ENCODE measurements around the gene SYNGR2.

SYNGR2 gene

DNA sequence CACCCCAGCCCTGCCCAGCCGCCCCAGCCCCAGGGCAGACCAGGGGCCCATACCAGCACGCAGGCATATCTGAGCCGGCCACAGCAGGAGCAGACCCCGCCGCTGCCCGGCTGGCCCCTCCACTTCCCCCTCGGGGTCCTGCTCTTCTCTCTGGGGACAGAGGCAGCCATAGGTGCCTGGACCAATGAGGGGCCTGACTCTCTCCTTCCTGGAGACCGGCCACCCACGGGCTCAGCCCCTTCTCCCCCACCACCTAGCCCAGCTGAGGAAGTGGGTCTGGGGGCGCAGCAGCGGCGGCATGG is 43.6 kb upstream of the SYNGR2 start:
- H3K4me3 ChIP-seq (ENCODE audit: low read depth in 1 of 2, low read length in 2 of 2): no peak overlapping the region
- peak overlapping the region; percentile 32 for H3K27ac ChIP-seq (ENCODE audit: low read depth, low read length)
- peaks cover 21 to 63% of the 10 kb centered on the region in 2 donors for H3K4me1 ChIP-seq (ENCODE audit: control insufficient read depth in 1 of 2, insufficient read depth in 2 of 2, low read length in 2 of 2)
- H3K36me3 ChIP-seq (ENCODE audit: control insufficient read depth in 1 of 2, insufficient read depth in 2 of 2, low read length in 2 of 2): peaks cover 0 to 34% of the 10 kb centered on the region in 2 donors
- no peak overlapping the region for H3K9ac ChIP-seq (ENCODE audit: low read depth in 1 of 2, low read length in 2 of 2)
- H3K9me3 ChIP-seq (ENCODE audit: control insufficient read depth in 1 of 2, low read length in 2 of 2): no peaks in the 10 kb centered on the region
- no peaks in the 10 kb centered on the region for H3K27me3 ChIP-seq (ENCODE audit: control insufficient read depth in 1 of 2, insufficient read depth in 2 of 2, low read length in 2 of 2)

DNA sequence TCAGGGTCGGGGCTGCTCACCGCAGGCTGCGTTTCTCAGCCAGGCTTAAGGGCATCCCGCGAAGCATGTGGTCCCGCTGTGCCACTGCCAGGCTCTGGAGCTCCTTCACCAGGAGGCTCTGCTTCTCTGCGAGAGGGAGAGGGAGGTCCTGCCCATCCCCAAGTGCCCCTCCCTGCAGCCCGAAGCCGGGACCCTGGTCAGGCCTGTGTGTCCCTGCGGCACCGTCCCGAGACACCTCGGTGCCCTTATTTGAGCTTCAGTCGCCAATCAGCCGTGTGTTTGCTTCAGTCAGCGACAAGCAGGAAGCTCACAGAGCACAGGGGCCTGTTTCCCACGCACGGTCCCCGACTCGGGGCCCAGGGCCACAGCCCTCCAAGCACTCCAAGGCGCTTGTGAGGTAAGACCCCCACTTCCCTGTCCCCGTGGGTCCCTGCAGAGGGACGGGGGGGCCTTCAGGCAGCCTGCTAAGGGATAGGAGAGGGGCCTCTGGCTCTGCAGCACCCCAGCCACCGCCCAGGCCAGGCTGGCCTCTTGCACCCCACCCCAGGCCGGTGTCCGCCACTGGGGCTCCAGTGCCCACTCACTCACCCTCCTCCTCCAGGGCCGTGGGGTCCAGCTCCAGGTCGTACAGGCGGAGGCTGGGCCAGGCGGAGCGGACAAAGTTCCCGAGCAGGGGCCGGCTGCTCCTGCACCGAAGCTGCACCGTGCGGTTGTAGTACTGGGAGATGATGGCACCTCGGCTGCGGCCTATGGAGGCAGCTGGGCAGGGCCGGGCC is 43.1 kb upstream of the SYNGR2 start:
- Histone ChIP-seq H3K36me3 (ENCODE audit: control insufficient read depth in 1 of 2, insufficient read depth in 2 of 2, low read length in 2 of 2) (peaks cover 0 to 32% of the 10 kb centered on the region in 2 donors), H3K9ac (ENCODE audit: low read depth in 1 of 2, low read length in 2 of 2) (no peak overlapping the region), H3K27me3 (ENCODE audit: control insufficient read depth in 1 of 2, insufficient read depth in 2 of 2, low read length in 2 of 2) (no peaks in the 10 kb centered on the region), H3K4me1 (ENCODE audit: control insufficient read depth in 1 of 2, insufficient read depth in 2 of 2, low read length in 2 of 2) (peaks cover 26 to 69% of the 10 kb centered on the region in 2 donors), H3K4me3 (ENCODE audit: low read depth in 1 of 2, low read length in 2 of 2) (no peak overlapping the region), H3K9me3 (ENCODE audit: control insufficient read depth in 1 of 2, low read length in 2 of 2) (no peaks in the 10 kb centered on the region), H3K27ac (ENCODE audit: low read depth, low read length) (no peak overlapping the region)

DNA sequence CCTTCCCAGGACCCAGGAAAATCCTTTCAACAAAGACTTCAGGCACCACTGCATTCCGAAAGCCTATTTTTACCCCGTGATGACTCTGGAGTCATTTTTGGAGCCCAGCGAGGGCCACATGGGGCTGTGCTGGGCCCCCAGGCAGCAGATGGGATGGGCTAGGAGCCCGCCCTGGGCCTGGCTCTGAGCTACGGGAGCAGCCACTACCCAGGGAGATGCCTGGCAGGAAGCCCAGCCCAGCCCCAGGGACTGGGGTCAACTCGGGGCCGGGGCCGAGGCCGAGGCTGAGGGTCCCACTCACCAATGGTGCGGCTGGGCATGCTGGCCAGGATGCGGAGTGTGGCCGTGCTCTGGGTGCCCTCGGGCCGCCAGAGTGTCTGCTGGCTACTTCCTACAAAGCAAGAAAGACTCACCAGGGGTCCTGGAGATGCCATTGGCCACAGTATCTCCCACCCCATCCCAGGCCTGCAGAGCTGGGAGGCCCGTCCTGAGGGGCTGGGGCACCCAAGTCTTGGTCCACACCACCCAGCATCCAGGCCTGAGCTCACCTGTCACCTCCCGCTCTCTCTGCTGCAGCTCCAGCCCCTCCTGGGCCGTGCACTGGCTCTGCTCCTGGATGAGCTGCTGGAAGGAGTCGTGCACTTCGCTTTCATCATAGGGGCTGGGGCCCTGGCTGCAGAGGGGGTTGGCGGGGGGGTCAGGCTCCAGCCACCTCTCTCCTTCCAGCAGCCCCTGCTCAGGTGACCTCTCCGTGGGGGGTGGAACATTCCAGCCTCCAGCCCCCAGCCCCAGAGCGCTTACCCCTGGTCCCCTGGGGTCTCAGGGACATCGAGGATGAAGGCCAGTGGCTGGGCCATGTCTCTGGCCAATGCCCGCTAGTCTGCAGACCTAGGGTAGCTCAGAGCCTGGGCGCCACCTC is 42.1 kb upstream of the SYNGR2 start:
- Histone ChIP-seq H3K36me3 (ENCODE audit: control insufficient read depth in 1 of 2, insufficient read depth in 2 of 2, low read length in 2 of 2) (peaks cover 0 to 25% of the 10 kb centered on the region in 2 donors), H3K9me3 (ENCODE audit: control insufficient read depth in 1 of 2, low read length in 2 of 2) (no peaks in the 10 kb centered on the region), H3K9ac (ENCODE audit: low read depth in 1 of 2, low read length in 2 of 2) (peak overlapping the region in 1 of 2 donors; percentile 79), H3K4me1 (ENCODE audit: control insufficient read depth in 1 of 2, insufficient read depth in 2 of 2, low read length in 2 of 2) (peaks cover 30 to 74% of the 10 kb centered on the region in 2 donors), H3K27me3 (ENCODE audit: control insufficient read depth in 1 of 2, insufficient read depth in 2 of 2, low read length in 2 of 2) (no peaks in the 10 kb centered on the region), H3K4me3 (ENCODE audit: low read depth in 1 of 2, low read length in 2 of 2) (peak overlapping the region; percentile 36 to 85), H3K27ac (ENCODE audit: low read depth, low read length) (no peak overlapping the region)

DNA sequence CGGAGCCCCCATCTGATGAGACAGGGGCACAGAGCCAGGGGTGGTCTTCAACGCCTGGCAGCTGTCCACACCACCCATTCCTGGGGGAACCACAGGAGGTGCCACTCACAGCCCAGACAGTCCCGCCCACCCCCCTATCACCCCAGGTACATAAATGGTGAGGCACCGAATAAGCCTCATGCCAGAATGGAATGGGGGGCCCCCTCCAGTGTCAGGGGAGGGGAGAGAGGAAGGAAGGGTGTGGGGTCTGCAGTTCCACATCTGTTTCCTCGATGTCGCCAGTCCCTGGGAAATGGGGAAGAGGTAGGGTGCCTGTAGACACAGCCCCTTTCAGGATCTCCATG is 41.5 kb upstream of the SYNGR2 start:
- Histone ChIP-seq H3K9ac (ENCODE audit: low read depth in 1 of 2, low read length in 2 of 2) (peak overlapping the region; percentile 79 to 84), H3K9me3 (ENCODE audit: control insufficient read depth in 1 of 2, low read length in 2 of 2) (no peaks in the 10 kb centered on the region), H3K36me3 (ENCODE audit: control insufficient read depth in 1 of 2, insufficient read depth in 2 of 2, low read length in 2 of 2) (peaks cover 0 to 22% of the 10 kb centered on the region in 2 donors), H3K4me1 (ENCODE audit: control insufficient read depth in 1 of 2, insufficient read depth in 2 of 2, low read length in 2 of 2) (peaks cover 30 to 68% of the 10 kb centered on the region in 2 donors), H3K27me3 (ENCODE audit: control insufficient read depth in 1 of 2, insufficient read depth in 2 of 2, low read length in 2 of 2) (no peaks in the 10 kb centered on the region), H3K27ac (ENCODE audit: low read depth, low read length) (peak overlapping the region; percentile 80), H3K4me3 (ENCODE audit: low read depth in 1 of 2, low read length in 2 of 2) (peak overlapping the region; percentile 79 to 85)

DNA sequence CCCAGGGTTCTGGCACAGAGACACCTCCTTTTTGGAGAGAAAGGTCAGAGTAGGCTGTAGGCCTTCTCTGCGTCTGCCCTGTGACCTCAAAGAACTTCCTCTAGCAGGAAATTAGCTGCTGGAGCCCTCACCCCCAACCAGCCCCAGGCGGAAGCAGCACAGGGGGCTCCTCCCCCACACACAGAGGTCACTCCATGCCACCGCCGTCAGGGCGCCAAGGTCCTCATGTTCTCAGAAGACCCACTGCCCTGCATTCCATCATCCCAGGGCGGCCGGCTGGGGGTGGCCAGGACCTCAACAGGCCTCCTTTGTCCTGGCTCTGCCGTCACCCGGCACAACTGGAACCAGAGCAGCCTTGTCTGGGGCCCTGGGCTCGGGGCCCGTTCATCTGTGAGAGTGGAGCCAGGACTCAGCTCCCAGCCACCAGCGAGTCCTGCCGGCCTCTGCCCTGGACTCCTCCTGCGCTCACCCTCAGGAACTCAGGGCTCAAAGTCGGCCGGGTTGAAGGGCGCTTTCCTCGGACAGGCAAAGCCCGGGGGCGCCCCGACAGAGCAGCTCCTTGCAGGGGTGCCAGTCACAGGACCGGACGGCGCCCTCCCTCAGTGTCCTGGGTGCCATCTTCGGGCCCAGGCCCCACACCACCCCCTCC is 41.0 kb upstream of the SYNGR2 start:
- Histone ChIP-seq H3K4me1 (ENCODE audit: control insufficient read depth in 1 of 2, insufficient read depth in 2 of 2, low read length in 2 of 2) (peaks cover 30 to 66% of the 10 kb centered on the region in 2 donors), H3K9me3 (ENCODE audit: control insufficient read depth in 1 of 2, low read length in 2 of 2) (no peaks in the 10 kb centered on the region), H3K4me3 (ENCODE audit: low read depth in 1 of 2, low read length in 2 of 2) (peak overlapping the region; percentile 79 to 85), H3K36me3 (ENCODE audit: control insufficient read depth in 1 of 2, insufficient read depth in 2 of 2, low read length in 2 of 2) (peaks cover 0 to 17% of the 10 kb centered on the region in 2 donors), H3K27me3 (ENCODE audit: control insufficient read depth in 1 of 2, insufficient read depth in 2 of 2, low read length in 2 of 2) (no peaks in the 10 kb centered on the region), H3K9ac (ENCODE audit: low read depth in 1 of 2, low read length in 2 of 2) (peak overlapping the region; percentile 79 to 84), H3K27ac (ENCODE audit: low read depth, low read length) (peak overlapping the region; percentile 80)

DNA sequence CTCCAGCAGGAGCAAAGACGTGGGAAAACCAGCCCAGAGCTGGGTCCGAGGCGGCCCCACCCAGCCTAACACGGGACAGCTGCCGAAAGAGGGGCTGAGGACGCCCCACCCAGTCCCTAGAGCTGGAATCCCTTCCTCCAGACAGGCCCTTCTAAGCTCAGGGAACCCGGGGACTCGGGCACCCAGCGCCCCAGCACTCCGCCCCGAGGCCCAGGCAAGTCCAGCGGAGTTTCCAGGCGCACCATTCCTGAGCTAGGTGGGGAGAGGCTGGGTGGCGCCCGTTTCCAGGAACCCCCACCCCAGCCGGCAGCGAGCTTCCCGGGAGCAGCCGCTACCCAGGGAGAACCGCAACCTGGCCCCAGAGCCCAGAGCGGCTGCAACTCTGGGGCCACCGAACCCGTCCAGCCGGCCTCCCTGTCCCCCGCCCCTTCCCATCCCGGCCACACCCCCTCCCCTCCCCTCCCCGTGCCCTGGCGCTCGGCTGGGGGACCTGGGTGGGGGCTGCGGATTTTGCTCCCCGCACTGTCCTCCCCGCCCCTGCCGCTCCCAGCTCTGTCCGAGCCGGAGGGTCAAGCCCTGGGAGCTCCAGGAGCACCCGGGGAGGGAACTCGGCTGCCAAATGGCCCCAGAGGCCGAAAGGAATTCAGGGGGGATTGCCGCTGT is 40.4 kb upstream of the SYNGR2 start:
- Histone ChIP-seq H3K4me3 (ENCODE audit: low read depth in 1 of 2, low read length in 2 of 2) (peak overlapping the region; percentile 79 to 85), H3K27ac (ENCODE audit: low read depth, low read length) (peak overlapping the region; percentile 80), H3K9ac (ENCODE audit: low read depth in 1 of 2, low read length in 2 of 2) (peak overlapping the region; percentile 79 to 84), H3K36me3 (ENCODE audit: control insufficient read depth in 1 of 2, insufficient read depth in 2 of 2, low read length in 2 of 2) (peaks cover 0 to 11% of the 10 kb centered on the region in 2 donors), H3K27me3 (ENCODE audit: control insufficient read depth in 1 of 2, insufficient read depth in 2 of 2, low read length in 2 of 2) (no peaks in the 10 kb centered on the region), H3K4me1 (ENCODE audit: control insufficient read depth in 1 of 2, insufficient read depth in 2 of 2, low read length in 2 of 2) (peaks cover 35 to 67% of the 10 kb centered on the region in 2 donors), H3K9me3 (ENCODE audit: control insufficient read depth in 1 of 2, low read length in 2 of 2) (no peaks in the 10 kb centered on the region)

DNA sequence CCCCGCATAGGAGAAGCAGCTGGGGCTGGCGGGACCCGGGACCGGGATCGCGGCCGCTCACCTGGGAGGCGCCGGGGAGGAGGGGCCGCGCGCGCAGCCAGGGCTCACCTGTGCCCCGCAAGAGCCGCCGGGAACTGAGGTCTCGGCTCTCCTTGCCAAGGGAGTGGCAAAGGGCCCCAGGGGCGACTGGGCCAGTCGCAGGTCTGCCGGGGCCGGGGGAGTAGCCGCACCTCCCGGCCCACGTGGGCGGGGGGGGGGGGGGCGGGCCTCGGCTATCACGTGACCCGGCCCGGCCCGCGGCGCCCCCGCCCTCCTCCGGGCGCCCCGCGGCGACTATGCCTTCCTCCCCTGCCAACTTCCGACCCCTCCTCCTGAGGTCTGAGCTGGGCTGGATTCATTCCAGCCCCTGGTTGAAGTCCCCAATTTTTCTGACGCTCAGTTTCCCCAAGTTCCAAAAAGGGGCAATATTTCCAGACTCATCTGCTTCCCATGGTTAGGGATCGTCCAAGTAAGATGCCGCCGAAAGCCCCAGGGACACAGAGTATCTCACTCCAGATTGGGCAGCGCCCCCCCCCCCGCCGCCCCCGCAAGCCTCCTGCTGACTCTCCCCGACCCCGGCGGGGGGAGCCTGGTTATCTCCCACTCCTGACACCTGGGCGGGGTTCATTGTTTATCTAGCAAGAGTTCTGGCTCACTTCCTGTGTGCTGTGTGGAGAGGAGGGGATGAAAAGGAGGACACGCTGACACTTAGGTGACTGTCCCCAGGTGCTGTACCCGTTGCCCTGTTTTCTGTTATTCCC is 39.6 kb upstream of the SYNGR2 start, which contains the start of gene TMC6:
Gene TMC6, minus strand, starts transcription at position 205 of the 800 bp plus-strand sequence. CDS start 1,923 bp downstream, outside the sequence.
- no peaks in the 10 kb centered on the region for H3K27me3 ChIP-seq (ENCODE audit: control insufficient read depth in 1 of 2, insufficient read depth in 2 of 2, low read length in 2 of 2)
- H3K36me3 ChIP-seq (ENCODE audit: control insufficient read depth in 1 of 2, insufficient read depth in 2 of 2, low read length in 2 of 2): peaks cover 0 to 4% of the 10 kb centered on the region in 2 donors
- peak within 1 kb of the TSS; percentile 80 for H3K27ac ChIP-seq (ENCODE audit: low read depth, low read length)
- no peaks in the 10 kb centered on the region for H3K9me3 ChIP-seq (ENCODE audit: control insufficient read depth in 1 of 2, low read length in 2 of 2)
- H3K4me3 ChIP-seq (ENCODE audit: low read depth in 1 of 2, low read length in 2 of 2): peak within 1 kb of the TSS; percentile 79 to 85
- peak within 1 kb of the TSS; percentile 79 to 84 for H3K9ac ChIP-seq (ENCODE audit: low read depth in 1 of 2, low read length in 2 of 2)
- H3K4me1 ChIP-seq (ENCODE audit: control insufficient read depth in 1 of 2, insufficient read depth in 2 of 2, low read length in 2 of 2): peaks cover 35 to 74% of the 10 kb centered on the region in 2 donors

DNA sequence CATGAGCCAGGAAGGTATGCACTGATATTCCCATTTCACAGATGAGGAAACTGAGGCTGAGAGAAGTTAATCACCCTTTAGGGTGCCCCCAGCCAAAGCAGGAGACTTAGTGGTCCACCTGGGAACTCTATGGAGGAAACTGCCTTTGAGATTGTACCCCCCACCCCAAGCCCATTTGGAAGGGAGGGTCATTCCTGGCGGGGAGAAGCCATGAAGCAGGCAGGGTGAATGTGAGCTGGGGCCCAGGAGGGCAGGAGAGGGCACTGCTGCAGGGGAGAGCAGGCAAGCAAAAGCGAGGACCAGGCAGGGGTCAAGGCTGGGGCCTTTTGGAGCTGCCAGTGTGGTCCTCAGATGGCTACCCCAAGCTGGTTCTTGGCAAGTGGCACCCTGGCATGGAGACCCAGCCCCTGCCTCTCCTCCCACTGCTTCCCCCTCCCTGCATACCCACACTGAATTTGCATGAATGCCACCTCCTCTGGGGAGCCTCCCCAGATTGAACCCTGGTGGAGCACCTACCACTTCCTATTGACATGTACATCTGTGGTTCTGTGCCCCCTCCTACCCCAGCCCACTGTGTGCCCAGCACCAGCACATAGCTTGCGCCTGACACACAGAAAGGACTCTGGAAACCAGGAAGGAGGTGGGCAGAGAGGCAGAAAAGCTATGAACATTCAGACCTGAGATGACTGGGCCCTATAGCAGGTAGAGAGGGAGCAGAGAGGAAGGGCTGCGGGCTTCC is 38.9 kb upstream of the SYNGR2 start:
- no peaks in the 10 kb centered on the region for H3K9me3 ChIP-seq (ENCODE audit: control insufficient read depth in 1 of 2, low read length in 2 of 2)
- no peak overlapping the region for H3K27ac ChIP-seq (ENCODE audit: low read depth, low read length)
- no peaks in the 10 kb centered on the region for H3K27me3 ChIP-seq (ENCODE audit: control insufficient read depth in 1 of 2, insufficient read depth in 2 of 2, low read length in 2 of 2)
- H3K9ac ChIP-seq (ENCODE audit: low read depth in 1 of 2, low read length in 2 of 2): no peak overlapping the region
- peak overlapping the region; percentile 65 to 79 for H3K4me3 ChIP-seq (ENCODE audit: low read depth in 1 of 2, low read length in 2 of 2)
- no peaks in the 10 kb centered on the region for H3K36me3 ChIP-seq (ENCODE audit: control insufficient read depth in 1 of 2, insufficient read depth in 2 of 2, low read length in 2 of 2)
- H3K4me1 ChIP-seq (ENCODE audit: control insufficient read depth in 1 of 2, insufficient read depth in 2 of 2, low read length in 2 of 2): peaks cover 35 to 76% of the 10 kb centered on the region in 2 donors
